ENCODE data around the gene TNFRSF13B. TPM values are rescaled to one million over a fixed set of nuclear protein-coding genes. Genes with fewer than 3 reads are reported as not detected.

TNFRSF13B gene
- total and polyA plus RNA-seq, 5 donors, result not detected

GRCh38 chr17:16991349-16992009 lies 19.6 kb upstream of the TNFRSF13B start:
- WGBS, result 20% methylated on average over 16 of the region's 16 CpGs
- peak; percentile 70 to 71 for ATAC-seq
- Histone ChIP-seq H3K27ac (ENCODE audit: low read length) (no peak overlapping the region), H3K27me3 (ENCODE audit: control insufficient read depth, insufficient read depth) (no peaks in the 10 kb centered on the region), H3K4me1 (ENCODE audit: control insufficient read depth, insufficient read depth, low read length) (no peaks in the 10 kb centered on the region), H3K4me3 (ENCODE audit: low read length) (no peak overlapping the region), H3K9me3 (ENCODE audit: control insufficient read depth, low read length) (no peaks in the 10 kb centered on the region)
- peak; percentile 85 to 96 (median 94) for DNase-seq
- intact Hi-C loops (cut with DNase I), result loop anchor here in 1 of 4 donors (10.0 kb wide), 1 partner anchor 457 kb away; no protein-coding TSS in a partner anchor

- H3K9me3 ChIP-seq (ENCODE audit: control insufficient read depth, low read length), result no peaks in the 10 kb centered on the region
- DNase-seq (no peak), ATAC-seq (no peak)
- no peak overlapping the region for H3K27ac ChIP-seq (ENCODE audit: low read length)
- 93% methylated on average over 11 of the region's 11 CpGs for WGBS
- intact Hi-C loops (cut with DNase I), result loop anchor here in 1 of 4 donors (10.0 kb wide), 1 partner anchor 455 kb away; no protein-coding TSS in a partner anchor
- H3K4me1 ChIP-seq (ENCODE audit: control insufficient read depth, insufficient read depth, low read length), result no peaks in the 10 kb centered on the region
- H3K27me3 ChIP-seq (ENCODE audit: control insufficient read depth, insufficient read depth), result no peaks in the 10 kb centered on the region
- H3K4me3 ChIP-seq (ENCODE audit: low read length), result no peak overlapping the region
Observed at GRCh38 chr17:16989953-16990860, 18.3 kb upstream of the TNFRSF13B start.

GRCh38 chr17:16989230-16989952 lies 17.5 kb upstream of the TNFRSF13B start:
- DNase-seq (no peak), ATAC-seq (no peak)
- Histone ChIP-seq H3K27me3 (ENCODE audit: control insufficient read depth, insufficient read depth) (no peaks in the 10 kb centered on the region), H3K27ac (ENCODE audit: low read length) (no peak overlapping the region), H3K4me1 (ENCODE audit: control insufficient read depth, insufficient read depth, low read length) (no peaks in the 10 kb centered on the region), H3K4me3 (ENCODE audit: low read length) (no peak overlapping the region), H3K9me3 (ENCODE audit: control insufficient read depth, low read length) (no peaks in the 10 kb centered on the region)
- intact Hi-C loops (cut with DNase I), result no loop called here
- WGBS, result 81% methylated on average over 12 of the region's 12 CpGs

DNA sequence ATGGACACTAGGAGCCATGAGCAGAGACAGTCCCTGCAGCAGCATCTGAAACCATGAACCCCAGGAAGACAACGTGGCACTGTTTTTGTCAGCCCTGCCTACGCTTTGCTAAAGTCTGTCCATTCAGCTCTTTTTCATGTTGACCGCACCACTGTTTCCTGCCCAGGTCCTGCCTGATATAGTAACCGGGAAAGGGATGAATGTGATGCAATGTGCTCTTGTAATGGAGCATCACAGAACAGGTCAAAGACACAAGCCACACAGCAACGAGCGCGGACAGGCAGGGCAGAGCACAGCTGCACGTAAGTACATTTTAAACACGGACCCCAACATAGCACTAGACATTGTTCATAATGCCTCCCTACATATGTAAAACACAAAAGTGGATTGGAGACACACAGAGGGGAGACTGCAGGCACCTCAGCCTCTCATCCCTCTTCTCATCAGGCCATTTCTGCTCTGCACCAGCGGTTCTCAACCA lies 16.9 kb upstream of the TNFRSF13B start:
- H3K27me3 ChIP-seq (ENCODE audit: control insufficient read depth, insufficient read depth), result no peaks in the 10 kb centered on the region
- H3K4me1 ChIP-seq (ENCODE audit: control insufficient read depth, insufficient read depth, low read length), result no peaks in the 10 kb centered on the region
- WGBS, result 72% methylated on average over 10 of the region's 10 CpGs
- ATAC-seq (no peak), DNase-seq (no peak)
- no peak overlapping the region for H3K4me3 ChIP-seq (ENCODE audit: low read length)
- intact Hi-C loops (cut with DNase I), result no loop called here
- no peak overlapping the region for H3K27ac ChIP-seq (ENCODE audit: low read length)
- H3K9me3 ChIP-seq (ENCODE audit: control insufficient read depth, low read length), result no peaks in the 10 kb centered on the region

GRCh38 chr17:16987830-16988601 lies 16.1 kb upstream of the TNFRSF13B start:
- Histone ChIP-seq H3K27ac (ENCODE audit: low read length) (no peak overlapping the region), H3K4me3 (ENCODE audit: low read length) (no peak overlapping the region), H3K4me1 (ENCODE audit: control insufficient read depth, insufficient read depth, low read length) (no peaks in the 10 kb centered on the region), H3K9me3 (ENCODE audit: control insufficient read depth, low read length) (no peaks in the 10 kb centered on the region), H3K27me3 (ENCODE audit: control insufficient read depth, insufficient read depth) (no peaks in the 10 kb centered on the region)
- ATAC-seq (peak; percentile 71 to 77), DNase-seq (peak; percentile 73 to 89 (median 89))
- 30% methylated on average over 11 of the region's 11 CpGs for WGBS
- intact Hi-C loops (cut with DNase I), result no loop called here

- H3K4me1 ChIP-seq (ENCODE audit: control insufficient read depth, insufficient read depth, low read length), result no peaks in the 10 kb centered on the region
- intact Hi-C loops (cut with DNase I), result no loop called here
- H3K27ac ChIP-seq (ENCODE audit: low read length), result no peak overlapping the region
- 86% methylated on average over 10 of the region's 10 CpGs for WGBS
- ATAC-seq (no peak), DNase-seq (no peak)
- no peaks in the 10 kb centered on the region for H3K9me3 ChIP-seq (ENCODE audit: control insufficient read depth, low read length)
- H3K4me3 ChIP-seq (ENCODE audit: low read length), result no peak overlapping the region
- no peaks in the 10 kb centered on the region for H3K27me3 ChIP-seq (ENCODE audit: control insufficient read depth, insufficient read depth)
Observed at GRCh38 chr17:16987066-16987829, 15.3 kb upstream of the TNFRSF13B start.

DNA sequence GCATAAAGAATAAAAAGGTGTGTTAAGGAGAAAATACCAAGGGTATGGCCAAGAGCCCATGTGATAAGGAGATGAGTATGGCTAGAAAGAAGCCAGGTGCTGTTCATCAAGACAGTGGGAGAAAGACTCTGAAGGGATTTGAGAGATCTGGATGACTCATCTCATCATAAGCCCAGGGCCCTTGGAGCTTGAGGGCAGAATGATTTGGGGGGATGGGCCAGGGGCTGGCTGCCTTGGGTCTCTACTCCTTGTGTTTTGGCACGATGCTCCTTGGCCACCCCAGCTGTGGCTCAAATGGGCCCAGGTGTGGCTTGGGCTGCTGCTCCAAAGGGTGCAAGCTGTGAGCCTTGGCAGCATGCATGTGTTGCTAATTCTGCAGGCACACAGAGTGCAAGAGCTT lies 14.5 kb upstream of the TNFRSF13B start:
- 59% methylated on average over 1 of the region's 1 CpG for WGBS
- intact Hi-C loops (cut with DNase I), result no loop called here
- no peak overlapping the region for H3K27ac ChIP-seq (ENCODE audit: low read length)
- no peak for ATAC-seq
- H3K4me3 ChIP-seq (ENCODE audit: low read length), result no peak overlapping the region
- no peak for DNase-seq
- H3K9me3 ChIP-seq (ENCODE audit: control insufficient read depth, low read length), result no peaks in the 10 kb centered on the region
- no peaks in the 10 kb centered on the region for H3K27me3 ChIP-seq (ENCODE audit: control insufficient read depth, insufficient read depth)
- H3K4me1 ChIP-seq (ENCODE audit: control insufficient read depth, insufficient read depth, low read length), result no peaks in the 10 kb centered on the region

DNA sequence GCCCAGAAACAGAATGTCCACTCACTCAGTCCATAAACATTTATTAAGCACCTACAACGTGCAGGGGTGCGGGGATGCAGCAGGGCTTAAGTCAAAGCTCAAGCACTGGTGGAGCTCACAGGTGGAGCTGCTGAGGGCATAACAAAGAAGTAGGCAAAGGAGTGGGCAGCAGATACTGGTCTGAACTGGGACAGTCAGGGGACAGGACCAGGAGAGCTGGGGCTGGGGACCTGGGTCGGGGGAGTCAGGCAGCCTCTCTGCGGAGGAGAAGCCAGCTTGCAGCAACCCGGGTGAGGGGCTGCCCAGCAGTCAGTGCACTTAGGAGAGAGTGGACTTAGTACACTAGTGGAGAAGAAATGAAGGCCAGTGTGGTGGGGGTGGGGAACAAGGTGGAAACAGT lies 10.0 kb upstream of the TNFRSF13B start:
- no peaks in the 10 kb centered on the region for H3K27me3 ChIP-seq (ENCODE audit: control insufficient read depth, insufficient read depth)
- H3K4me1 ChIP-seq (ENCODE audit: control insufficient read depth, insufficient read depth, low read length), result no peaks in the 10 kb centered on the region
- WGBS, result 82% methylated on average over 5 of the region's 5 CpGs
- DNase-seq, result no peak
- no peak for ATAC-seq
- no peaks in the 10 kb centered on the region for H3K9me3 ChIP-seq (ENCODE audit: control insufficient read depth, low read length)
- intact Hi-C loops (cut with DNase I), result no loop called here
- no peak overlapping the region for H3K4me3 ChIP-seq (ENCODE audit: low read length)
- no peak overlapping the region for H3K27ac ChIP-seq (ENCODE audit: low read length)

DNA sequence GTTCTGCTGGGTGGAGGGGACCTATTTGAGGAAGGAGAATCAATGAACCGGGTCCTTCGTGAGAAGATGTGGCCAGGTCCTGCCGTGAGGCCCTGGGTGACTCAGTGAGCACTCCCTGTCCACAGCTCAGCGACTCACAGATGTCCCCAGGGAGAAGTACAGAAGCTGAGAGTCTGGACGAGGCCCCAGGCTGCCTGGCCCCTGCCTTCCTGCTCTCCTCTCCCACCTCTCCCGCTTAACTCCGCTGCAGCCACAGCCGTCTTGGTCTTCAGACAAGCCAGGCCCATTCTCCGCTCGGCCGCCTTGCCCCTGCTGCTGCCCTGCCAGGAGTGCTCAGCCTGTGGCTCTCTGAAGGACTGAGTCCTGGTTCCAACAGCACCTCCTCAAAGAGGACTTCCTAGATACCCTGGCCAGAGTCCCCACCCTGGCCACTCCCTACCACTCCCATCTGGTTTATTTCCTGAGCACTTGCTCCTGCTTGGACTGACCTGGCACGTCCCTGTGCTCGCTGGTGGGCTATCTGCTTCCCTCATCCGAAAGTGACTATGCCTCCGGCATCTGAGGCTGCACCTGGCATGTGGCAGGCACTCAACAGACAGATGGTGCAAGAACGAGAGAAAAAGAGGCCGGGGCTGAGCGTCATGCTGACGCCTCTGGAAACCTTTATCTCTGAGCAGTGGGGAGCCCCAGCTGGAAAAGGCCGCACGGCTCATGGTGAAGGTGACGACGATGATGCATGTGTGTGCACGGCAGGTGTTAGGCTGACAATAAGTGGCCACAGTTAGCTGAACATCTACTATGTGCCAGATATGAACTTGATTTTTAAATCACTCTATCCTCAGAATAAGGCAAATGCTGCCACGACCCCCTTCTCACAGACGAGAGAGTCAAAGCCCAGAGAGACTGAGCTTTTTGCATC lies 9.2 kb upstream of the TNFRSF13B start:
- 67% methylated on average over 26 of the region's 26 CpGs for WGBS
- H3K27me3 ChIP-seq (ENCODE audit: control insufficient read depth, insufficient read depth), result no peaks in the 10 kb centered on the region
- intact Hi-C loops (cut with DNase I), result no loop called here
- no peaks in the 10 kb centered on the region for H3K9me3 ChIP-seq (ENCODE audit: control insufficient read depth, low read length)
- no peaks in the 10 kb centered on the region for H3K4me1 ChIP-seq (ENCODE audit: control insufficient read depth, insufficient read depth, low read length)
- no peak overlapping the region for H3K4me3 ChIP-seq (ENCODE audit: low read length)
- ATAC-seq, result no peak
- no peak for DNase-seq
- H3K27ac ChIP-seq (ENCODE audit: low read length), result no peak overlapping the region

Data from right cardiac atrium (tissue), 5 donors.